Activated CD8-positive, alpha-beta memory T cell treated with anti-CD3 and anti-CD28 coated beads, Interleukin-2, amount 50 U/mL, for 1 hour (primary cell): ENCODE measurements around the gene SLC4A11.

Experiments
- DNase-seq: peaks from one replicate; pipeline ENCODE4 v3.0.0-alpha.2; 2020; ENCODE audit errors: extremely low read depth

The SLC4A11 gene

GRCh38 chr20:3239026-3239866, at the start of gene SLC4A11:
TSS of gene SLC4A11 (minus strand) at chr20:3239190. CDS start at chr20:3239137, 53 bp downstream.
- DNase-seq = no peak

- DNase-seq = no peak
These were observed 44.3 kb upstream of the SLC4A11 start for GRCh38 chr20:3283222-3283820.

GRCh38 chr20:3282271-3283221, 43.6 kb upstream of the SLC4A11 start:
- DNase-seq = no peak

GRCh38 chr20:3281437-3281836, 42.4 kb upstream of the SLC4A11 start:
- DNase-seq = no peak

- no peak for DNase-seq
These were observed 40.8 kb upstream of the SLC4A11 start for GRCh38 chr20:3279761-3280160.

GRCh38 chr20:3277686-3278465, 38.9 kb upstream of the SLC4A11 start:
- no peak for DNase-seq

- DNase-seq = no peak
These were observed 37.7 kb upstream of the SLC4A11 start for GRCh38 chr20:3276680-3277015.

- DNase-seq = no peak
These were observed 37.1 kb upstream of the SLC4A11 start for GRCh38 chr20:3275966-3276679.

- DNase-seq = no peak
These were observed 36.3 kb upstream of the SLC4A11 start for GRCh38 chr20:3275064-3275935.

- no peak for DNase-seq
These were observed 34.4 kb upstream of the SLC4A11 start for GRCh38 chr20:3273371-3273770.

GRCh38 chr20:3270051-3270450, 31.1 kb upstream of the SLC4A11 start:
- no peak for DNase-seq

- no peak for DNase-seq
These were observed 23.6 kb upstream of the SLC4A11 start for GRCh38 chr20:3262566-3262965.

- DNase-seq = no peak
These were observed 19.4 kb upstream of the SLC4A11 start for GRCh38 chr20:3258429-3258828.

GRCh38 chr20:3255728-3256127, 16.7 kb upstream of the SLC4A11 start:
- DNase-seq = no peak

- DNase-seq = no peak
These were observed 12.8 kb upstream of the SLC4A11 start for GRCh38 chr20:3251806-3252205.

- no peak for DNase-seq
These were observed 11.1 kb upstream of the SLC4A11 start for GRCh38 chr20:3250091-3250504.

- no peak for DNase-seq
These were observed 10.0 kb upstream of the SLC4A11 start for GRCh38 chr20:3248993-3249347.

- no peak for DNase-seq
These were observed 9.4 kb upstream of the SLC4A11 start for GRCh38 chr20:3248167-3248992.

GRCh38 chr20:3247638-3248037, 8.6 kb upstream of the SLC4A11 start:
- no peak for DNase-seq
